H1 (cell line): ENCODE measurements around the gene NLRP12. TPM values are rescaled to one million over a fixed set of nuclear protein-coding genes. Genes with fewer than 3 reads are reported as not detected.

Experiments used
- CTCF ChIA-PET: fragments of 300-600 bp; sonication (Branson Sonifier 250); formaldehyde crosslinking; loops from one replicate; lab custom pipeline; 2021; ENCODE audit not compliant: partially characterized antibody; lab: Charles Lee
- POLR2A ChIA-PET: fragments of 300-600 bp; sonication (Branson Sonifier 250); formaldehyde crosslinking; loops from one replicate; lab custom pipeline; 2021; ENCODE audit warnings: inconsistent platforms; ENCODE audit not compliant: partially characterized antibody; lab: Charles Lee
- DNase-seq, 2 experiments: peaks; one replicate each; pipeline versions ENCODE4 v3.0.0 to v3.0.0-alpha.2; 2010 to 2022; ENCODE audit warnings: low spot score in 2 of 2, low read depth in 1 of 2, mixed read lengths in 1 of 2
- FAIRE-seq: peaks from 2 replicates; lab custom pipeline; 2011; peaks lifted over from hg19 to GRCh38; lab: Jason Lieb, UNC
- H2AFZ ChIP-seq: 2 replicates; pipeline ENCODE4 v1.8.1; 2012; ENCODE audit warnings: low read length, inconsistent platforms
- H2AK5ac ChIP-seq: 2 replicates; pipeline ENCODE4 v1.6.1; 2013; ENCODE audit warnings: low read depth, low read length
- H2BK120ac ChIP-seq: replicated peaks from 2 replicates; pipeline ENCODE3; 2013; ENCODE audit warnings: low read depth, low read length, inconsistent platforms
- H2BK12ac ChIP-seq: 2 replicates; pipeline ENCODE4 v1.6.1; 2013; ENCODE audit warnings: low read depth, low read length
- H2BK15ac ChIP-seq: 2 replicates; pipeline ENCODE4 v1.6.1; 2013; ENCODE audit warnings: low read length
- H2BK20ac ChIP-seq: 2 replicates; pipeline ENCODE4 v1.6.1; 2013; ENCODE audit warnings: low read length
- H2BK5ac ChIP-seq: 2 replicates; pipeline ENCODE4 v1.6.1; 2013; ENCODE audit warnings: low read depth, low read length
- H3K14ac ChIP-seq: 2 replicates; pipeline ENCODE4 v1.6.1; 2013; ENCODE audit warnings: inconsistent platforms; ENCODE audit not compliant: insufficient read length
- H3K18ac ChIP-seq: 2 replicates; pipeline ENCODE4 v1.6.1; 2013; ENCODE audit warnings: low read length; ENCODE audit errors: extremely low read depth
- H3K23ac ChIP-seq: 2 replicates; pipeline ENCODE4 v1.6.1; 2013; ENCODE audit warnings: inconsistent platforms; ENCODE audit not compliant: insufficient read length
- H3K23me2 ChIP-seq: 2 replicates; pipeline ENCODE4 v1.6.1; 2013; ENCODE audit warnings: low read depth, low read length
- H3K27ac ChIP-seq: 2 replicates; pipeline ENCODE4 v1.6.1; 2011; ENCODE audit warnings: low read depth, low read length, inconsistent platforms
- H3K27me3 ChIP-seq, 4 experiments: replicated peaks in 1 of 4; 1 replicate in 1 of 4; 2 replicates in 3 of 4; pipeline versions ENCODE4 v1.6.1 to v1.8.1; 2011 to 2013; ENCODE audit warnings: low read length in 3 of 4, mild to moderate bottlenecking in 3 of 4, inconsistent platforms in 2 of 4, mixed read lengths in 2 of 4, moderate library complexity in 1 of 4; ENCODE audit not compliant: control insufficient read depth in 3 of 4, insufficient read depth in 3 of 4; ENCODE audit errors: extremely low read depth in 1 of 4
- H3K36me3 ChIP-seq, 4 experiments: 2 replicates each; pipeline versions ENCODE4 v1.6.1 to v1.8.1; 2011 to 2013; ENCODE audit warnings: mild to moderate bottlenecking in 4 of 4, low read length in 3 of 4, moderate library complexity in 2 of 4, control low read depth in 1 of 4, inconsistent platforms in 1 of 4; ENCODE audit not compliant: insufficient read depth in 4 of 4, control insufficient read depth in 2 of 4
- H3K4ac ChIP-seq: replicated peaks from 2 replicates; pipeline ENCODE3; 2013; ENCODE audit warnings: low read length, low read depth, mixed read lengths, inconsistent platforms; ENCODE audit not compliant: insufficient read length
- H3K4me1 ChIP-seq, 4 experiments: replicated peaks in 1 of 4; 1 replicate in 1 of 4; 2 replicates in 3 of 4; pipeline versions ENCODE4 v1.6.1 to v1.8.1; 2011 to 2013; ENCODE audit warnings: low read length in 3 of 4, inconsistent platforms in 2 of 4, mixed read lengths in 1 of 4; ENCODE audit not compliant: insufficient read depth in 4 of 4, control insufficient read depth in 3 of 4
- H3K4me2 ChIP-seq, 2 experiments: 2 replicates each; pipeline versions ENCODE4 v1.6.1 to v1.8.1; 2011 to 2013; ENCODE audit warnings: low read depth in 2 of 2, low read length in 2 of 2, control low read depth in 1 of 2, inconsistent platforms in 1 of 2, mild to moderate bottlenecking in 1 of 2; ENCODE audit not compliant: insufficient read depth in 1 of 2
- H3K4me3 ChIP-seq, 4 experiments: fragments of 200-600, 300-600 bp in 1 of 4; sonication (generic), shearing (Covaris generic), sonication (Bioruptor Twin) in 1 of 4; 2 replicates each; pipeline versions ENCODE4 v1.5.1 to v1.8.1; 2011 to 2016; ENCODE audit warnings: low read length in 4 of 4, low read depth in 3 of 4, control low read depth in 2 of 4, inconsistent platforms in 2 of 4, mild to moderate bottlenecking in 2 of 4, mixed read lengths in 1 of 4, moderate library complexity in 1 of 4; ENCODE audit not compliant: insufficient read depth in 2 of 4; ENCODE audit errors: extremely low read depth in 1 of 4
- H3K56ac ChIP-seq: replicated peaks from 2 replicates; pipeline ENCODE3; 2013; ENCODE audit warnings: low read depth, mild to moderate bottlenecking, mixed read lengths, low read length, inconsistent platforms; ENCODE audit not compliant: insufficient read length
- H3K79me1 ChIP-seq: 2 replicates; pipeline ENCODE4 v1.6.1; 2013; ENCODE audit warnings: low read depth, low read length, control low read depth
- H3K79me2 ChIP-seq, 2 experiments: 2 replicates each; pipeline versions ENCODE4 v1.6.1 to v1.8.1; 2012 to 2013; ENCODE audit warnings: low read length in 2 of 2, mild to moderate bottlenecking in 2 of 2, inconsistent platforms in 1 of 2; ENCODE audit not compliant: insufficient read depth in 2 of 2, control insufficient read depth in 1 of 2
- H3K9ac ChIP-seq, 4 experiments: replicated peaks in 1 of 4; 1 replicate in 1 of 4; 2 replicates in 3 of 4; pipeline versions ENCODE4 v1.6.1 to v1.8.1; 2011 to 2013; ENCODE audit warnings: low read depth in 3 of 4, low read length in 3 of 4, control low read depth in 2 of 4, mild to moderate bottlenecking in 2 of 4, moderate library complexity in 2 of 4, inconsistent platforms in 1 of 4; ENCODE audit errors: extremely low read depth in 1 of 4
- H3K9me3 ChIP-seq, 2 experiments: 2 replicates each; pipeline versions ENCODE4 v1.6.1 to v1.8.1; 2012 to 2013; ENCODE audit warnings: mild to moderate bottlenecking in 2 of 2, moderate library complexity in 2 of 2, control low read depth in 1 of 2, inconsistent platforms in 1 of 2, low read depth in 1 of 2, low read length in 1 of 2, mixed read lengths in 1 of 2; ENCODE audit not compliant: insufficient read depth in 2 of 2
- H4K20me1 ChIP-seq, 2 experiments: replicated peaks in 1 of 2; 2 replicates each; pipeline versions ENCODE3 to v1.8.1; 2011 to 2013; ENCODE audit warnings: inconsistent platforms in 2 of 2, low read length in 2 of 2, mild to moderate bottlenecking in 1 of 2; ENCODE audit not compliant: insufficient read depth in 2 of 2, control insufficient read depth in 1 of 2
- H4K5ac ChIP-seq: 2 replicates; pipeline ENCODE4 v1.6.1; 2013; ENCODE audit warnings: low read length, low read depth, mixed read lengths, inconsistent platforms; ENCODE audit not compliant: insufficient read length
- H4K8ac ChIP-seq: 2 replicates; pipeline ENCODE4 v1.8.0; 2013; ENCODE audit warnings: mild to moderate bottlenecking, moderate library complexity, low read length, inconsistent platforms; ENCODE audit not compliant: insufficient read depth; ENCODE audit errors: extremely low read depth
- H4K91ac ChIP-seq: replicated peaks from 2 replicates; pipeline ENCODE3; 2013; ENCODE audit warnings: low read length, mixed read lengths, inconsistent platforms; ENCODE audit not compliant: insufficient read length
- CBX5 ChIP-seq: fragments of 300-800, 300-1000 bp; sonication (generic); IDR thresholded peaks from 2 replicates; pipeline ENCODE4 v1.7.1; 2016; ENCODE audit warnings: antibody characterized with exemption, low read length, low read depth
- CTCF ChIP-seq, 3 experiments: IDR thresholded peaks; 1 replicate in 2 of 3; 2 replicates in 1 of 3; pipeline versions ENCODE4 v1.5.1 to v1.6.1; 2011; ENCODE audit warnings: low read length in 3 of 3, mild to moderate bottlenecking in 3 of 3, inconsistent platforms in 2 of 3, low read depth in 1 of 3, moderate library complexity in 1 of 3; ENCODE audit not compliant: insufficient read depth in 1 of 3; ENCODE audit errors: control extremely low read depth in 1 of 3
- FOSL1 ChIP-seq: IDR thresholded peaks from 2 replicates; pipeline ENCODE4 v1.6.1; 2011; ENCODE audit warnings: mild to moderate bottlenecking, low read depth, low read length, moderate library complexity; ENCODE audit not compliant: insufficient read depth
- GABPA ChIP-seq: IDR thresholded peaks from 2 replicates; pipeline ENCODE4 v1.6.1; 2011; ENCODE audit warnings: mild to moderate bottlenecking, low read length, moderate library complexity, borderline replicate concordance; ENCODE audit not compliant: insufficient read depth
- GTF2F1 ChIP-seq: IDR thresholded peaks from 2 replicates; pipeline ENCODE4 v1.6.1; 2012; ENCODE audit warnings: low read depth, low read length, improper control_type of control experiment, borderline replicate concordance
- RBBP5 ChIP-seq: IDR thresholded peaks from 2 replicates; pipeline ENCODE4 v1.7.1; 2012; ENCODE audit warnings: low read depth, mild to moderate bottlenecking, inconsistent platforms, low read length, moderate library complexity, borderline replicate concordance
- SP4 ChIP-seq: IDR thresholded peaks from 2 replicates; pipeline ENCODE4 v1.6.1; 2012; ENCODE audit warnings: low read length, inconsistent platforms
- TCF12 ChIP-seq: IDR thresholded peaks from 2 replicates; pipeline ENCODE4 v1.6.1; 2011; ENCODE audit warnings: low read depth, mild to moderate bottlenecking, low read length
- WGBS, 2 experiments: shearing (Covaris generic) in 1 of 2; methylation state at CpG; one replicate each; pipeline versions ENCODE4 v1.1.6 to v1.1.7; 2013 to 2015; ENCODE audit warnings: low lambda C conversion rate in 2 of 2, mixed read lengths in 2 of 2, inconsistent platforms in 1 of 2, low coverage in 1 of 2, missing lambda C conversion rate in 1 of 2; ENCODE audit not compliant: insufficient replicate concordance in 2 of 2, insufficient coverage in 1 of 2, insufficient read length in 1 of 2; ENCODE audit errors: extremely low coverage in 1 of 2, missing lambda C conversion rate in 1 of 2; 5-methylcytosine and 5-hydroxymethylcytosine counted together
- polyA plus RNA-seq, 7 experiments: library from polyadenylated mRNA; depleted of rRNA in 3 of 7; stranded (reverse) in 5 of 7; unstranded in 2 of 7; fragments of >200 nt in 5 of 7; fragments of 200-250 nt in 2 of 7; gene quantifications; 1 replicate in 5 of 7; 2 replicates in 1 of 7; 4 replicates in 1 of 7; pipeline versions ENCODE4 v1.2.1 to v1.2.3, GENCODE V29; 2011 to 2013; ENCODE audit warnings: missing spikeins in 2 of 7, mixed read lengths in 2 of 7
- total RNA-seq: library from RNA; stranded (reverse); fragmentation: NEBNext Ultra II Directional; extraction: Animal tissue kit (Norgen Biotek cat#: 25700); gene quantifications from 2 replicates; pipeline ENCODE4 v1.2.1, GENCODE V29; 2021

NLRP12 gene
- total and polyA plus RNA-seq, 2 of the 8 experiments (the other 6 are each of a cell fraction or from before 2014, with no cell fraction given): 1.0 to 1.8 TPM

DNA sequence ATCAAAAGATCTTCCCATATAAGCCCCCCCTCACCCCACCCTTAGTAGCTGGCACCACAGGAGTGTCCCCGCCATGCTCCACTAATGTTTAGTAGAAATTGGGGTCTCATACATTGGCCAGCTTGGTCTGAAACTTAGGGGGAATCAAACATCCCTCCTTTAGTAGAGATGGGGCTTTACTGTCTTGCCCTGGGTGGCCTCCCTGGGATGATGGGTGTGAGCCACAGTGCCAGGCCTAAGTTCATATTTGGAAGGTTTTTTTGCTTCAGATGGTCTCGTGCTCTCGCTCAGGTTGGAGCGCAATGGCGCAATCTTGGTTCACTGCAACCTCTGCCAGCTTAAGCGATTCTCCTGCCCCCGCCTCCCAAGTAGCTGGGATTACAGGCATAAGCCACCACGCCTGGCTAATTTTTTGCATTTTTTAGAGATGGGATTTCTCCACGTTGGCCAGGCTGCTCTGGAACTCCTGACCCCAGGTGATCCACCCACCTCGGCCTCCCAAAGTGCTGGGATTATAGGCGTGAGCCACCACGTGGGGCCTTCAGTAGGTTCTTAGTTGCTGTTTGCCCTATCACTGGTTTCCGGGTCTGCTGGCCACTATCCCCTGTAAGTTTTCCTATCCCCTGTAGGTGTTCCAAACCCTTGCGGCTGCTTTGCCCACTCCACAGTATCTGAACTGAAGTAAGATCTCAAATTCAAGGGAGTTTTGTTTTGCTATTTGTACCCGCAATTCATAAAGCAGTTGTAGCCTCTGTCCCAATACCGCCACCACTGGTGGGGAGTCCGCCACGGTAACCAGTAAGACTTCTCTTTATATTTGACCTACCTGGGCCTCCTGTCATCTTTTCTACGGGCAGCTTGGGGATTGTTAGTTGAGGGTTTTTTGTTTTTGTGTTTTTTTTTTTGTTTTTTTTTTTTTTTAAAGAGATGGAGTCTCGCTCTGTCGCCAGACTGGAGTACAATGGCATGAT is 34.1 kb downstream of the NLRP12 start:
- H4K5ac ChIP-seq: no peak overlapping the region
- no peak overlapping the region for H3K4me3 ChIP-seq
- H4K20me1 ChIP-seq: no peaks in the 10 kb centered on the region
- no peak overlapping the region for H2BK15ac ChIP-seq
- H3K4me1 ChIP-seq: peaks cover 0 to 9% (median 4%) of the 10 kb centered on the region in 4 experiments; a peak in 5 of 7 replicates
- H3K14ac ChIP-seq: no peak overlapping the region
- CTCF ChIA-PET: interaction anchor here (0.6 to 8.6 kb wide), 18 partner anchors 9 to 365 kb away, joined by 3 to 108 read pairs (median 3); no protein-coding TSS in a partner anchor
- H2BK5ac ChIP-seq: no peak overlapping the region; the same call in 1 of the 2 replicates
- peaks cover 0 to 6% (median 0%) of the 10 kb centered on the region in 4 experiments; a peak in 1 of 8 replicates for H3K36me3 ChIP-seq
- DNase-seq: no peak
- FAIRE-seq: no peak
- H2AFZ ChIP-seq: no peak overlapping the region
- no peak overlapping the region for H3K56ac ChIP-seq
- no peaks in the 10 kb centered on the region for H3K79me2 ChIP-seq
- no peak overlapping the region for H3K23ac ChIP-seq
- peak overlapping the region; percentile 2 for H3K18ac ChIP-seq
- peak overlapping the region; percentile 21 for H2BK120ac ChIP-seq
- no peak overlapping the region for H3K4ac ChIP-seq
- H3K23me2 ChIP-seq: no peaks in the 10 kb centered on the region
- no peaks in the 10 kb centered on the region for H3K27me3 ChIP-seq
- no peak for TF ChIP-seq GTF2F1
- no peak for TF ChIP-seq SP4
- no peak for TF ChIP-seq CBX5
- TF ChIP-seq GABPA: no peak
- TF ChIP-seq TCF12: no peak
- TF ChIP-seq CTCF (IDR thresholded peaks at IDR 0.05; ENCODE audit: control extremely low read depth in 1 of 3, insufficient read depth in 1 of 3, low read depth in 1 of 3, low read length in 3 of 3): peak in 1 of 3 experiments; percentile 4; a peak in 1 of 4 replicates
- no peak for TF ChIP-seq FOSL1
- TF ChIP-seq RBBP5: no peak
- TF ChIP-seq, all 59 proteins: peak for 1
- H4K91ac ChIP-seq: peak overlapping the region; percentile 80
- no peak overlapping the region for H3K4me2 ChIP-seq
- no peak overlapping the region for H2BK12ac ChIP-seq
- H2BK20ac ChIP-seq: no peak overlapping the region
- H3K9me3 ChIP-seq: no peaks in the 10 kb centered on the region
- no peak overlapping the region for H4K8ac ChIP-seq
- no peaks in the 10 kb centered on the region for H3K79me1 ChIP-seq
- no peak overlapping the region for H3K9ac ChIP-seq
- H2AK5ac ChIP-seq: no peak overlapping the region
- POLR2A ChIA-PET: interaction anchor here (0.9 to 6.0 kb wide), 4 partner anchors 15 to 194 kb away, joined by 3 to 31 read pairs (median 3); partner anchors contain the start of gene MYADM
- no peak overlapping the region for H3K27ac ChIP-seq
- 82% methylated on average over 21 of the region's 21 CpGs; no CpG with 5 or more reads in 1 of the 2 experiments for WGBS, 2 experiments
